GM18498 (cell line): ENCODE data around the gene ZNF407.

Source experiments
- ATAC-seq: cut with Tn5 transposase; IDR thresholded peaks from one replicate; pipeline ENCODE4 v1.9.1; 2021; ENCODE audit warnings: mild to moderate bottlenecking, moderate library complexity; ENCODE audit not compliant: unreplicated experiment

ZNF407 gene

DNA sequence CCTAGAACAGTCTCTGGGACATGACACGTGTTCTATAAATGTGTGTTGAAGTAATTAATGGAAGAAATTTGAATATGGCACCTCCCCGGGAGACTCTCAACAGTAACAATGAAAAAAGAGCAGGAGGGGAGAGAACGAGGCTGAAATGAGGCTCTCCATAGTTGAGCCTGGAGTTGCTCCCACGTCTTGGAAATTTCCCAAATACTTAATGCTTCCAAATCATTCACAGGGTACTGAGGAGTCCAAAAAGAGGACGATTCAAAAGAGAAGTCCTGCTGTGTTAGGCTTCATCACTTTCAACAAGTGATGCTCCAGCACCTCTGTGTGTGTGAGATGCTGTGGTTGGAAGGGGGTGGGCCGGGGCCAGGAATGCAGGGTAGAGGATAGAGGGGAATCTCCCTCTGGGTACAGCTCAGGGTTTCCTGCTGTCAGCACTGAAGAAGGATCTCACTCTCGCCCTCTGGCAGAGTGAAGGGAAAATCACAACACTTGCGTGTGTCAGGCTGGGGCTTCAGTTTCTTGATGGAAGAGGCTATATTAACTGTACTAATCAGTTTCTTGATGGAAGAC lies 18.1 kb upstream of the ZNF407 start:
- ATAC-seq: no peak

DNA sequence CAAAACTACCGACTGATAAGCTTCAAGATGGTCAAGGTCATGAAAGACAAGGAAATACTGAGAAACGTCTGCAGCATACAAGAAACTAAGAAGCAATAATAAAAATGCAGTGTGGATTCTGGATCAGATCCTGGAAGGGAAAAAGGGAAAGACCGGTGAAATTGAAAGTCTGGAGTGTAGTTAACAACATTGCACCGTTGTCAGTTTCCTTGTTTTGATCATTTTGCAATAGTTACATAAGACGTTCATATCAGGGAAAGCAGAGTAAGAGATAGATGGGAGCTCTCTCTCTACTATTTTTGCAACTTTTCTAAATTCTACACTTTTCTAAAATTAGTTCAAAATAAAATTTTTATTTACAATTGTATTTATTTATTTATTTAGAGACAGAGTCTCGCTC lies 15.0 kb upstream of the ZNF407 start:
- ATAC-seq: no peak

DNA sequence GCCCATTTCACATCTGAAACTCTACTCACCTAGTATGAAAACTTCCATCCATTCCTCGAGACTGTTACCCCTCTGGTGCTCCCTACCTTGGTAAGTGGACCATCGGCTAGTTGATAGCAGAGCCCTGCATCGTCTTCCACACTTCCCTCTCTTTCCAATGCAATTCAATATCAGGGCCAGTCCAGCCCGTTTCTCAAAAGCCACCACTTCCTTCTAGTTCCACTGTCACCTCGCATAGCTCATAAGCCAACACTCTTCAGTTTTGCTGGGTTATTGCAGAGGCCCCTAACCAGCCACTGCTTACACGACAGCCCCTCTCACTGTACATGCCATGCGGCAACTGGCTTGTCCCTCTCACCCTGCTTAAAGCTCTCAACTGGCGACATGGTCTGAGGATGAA lies 10.2 kb upstream of the ZNF407 start:
- no peak for ATAC-seq

DNA sequence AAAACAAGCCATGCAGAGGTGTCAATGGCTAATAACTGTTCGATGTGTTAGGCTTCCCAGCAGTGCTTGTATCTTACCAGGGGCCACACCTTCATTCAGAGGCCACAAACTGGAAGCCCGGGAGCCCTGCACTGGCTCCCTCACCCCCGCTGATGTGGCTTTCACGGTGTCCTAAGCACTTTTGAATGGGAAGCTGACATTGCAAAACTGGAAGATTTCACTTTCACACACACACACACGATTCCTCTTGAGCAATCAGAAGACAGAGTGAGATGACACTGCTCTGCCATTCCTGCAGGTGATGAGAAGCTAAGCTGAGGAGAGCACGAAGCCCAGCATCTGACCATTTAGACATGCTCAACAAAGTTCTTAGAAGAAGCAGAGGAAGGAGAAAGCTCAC lies 8.6 kb upstream of the ZNF407 start:
- ATAC-seq: no peak

DNA sequence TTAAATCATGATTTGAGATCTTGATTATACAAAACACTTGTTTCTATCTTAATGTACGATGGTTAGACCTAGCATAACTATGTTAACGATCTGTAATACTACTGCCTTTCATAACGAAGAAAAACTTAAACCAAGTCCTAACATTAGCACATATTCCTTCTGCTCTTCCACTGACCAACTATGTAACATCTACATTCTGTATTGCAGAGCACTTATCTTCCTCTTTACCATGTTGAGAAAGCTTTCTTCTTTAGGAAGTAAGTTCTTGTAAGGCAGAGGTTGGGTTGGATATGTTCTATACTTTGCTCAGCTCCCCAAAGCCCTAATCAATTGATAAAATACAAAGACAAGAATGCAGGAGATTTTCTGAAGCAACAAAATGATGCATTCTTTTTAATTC lies 7.9 kb upstream of the ZNF407 start:
- ATAC-seq: no peak

DNA sequence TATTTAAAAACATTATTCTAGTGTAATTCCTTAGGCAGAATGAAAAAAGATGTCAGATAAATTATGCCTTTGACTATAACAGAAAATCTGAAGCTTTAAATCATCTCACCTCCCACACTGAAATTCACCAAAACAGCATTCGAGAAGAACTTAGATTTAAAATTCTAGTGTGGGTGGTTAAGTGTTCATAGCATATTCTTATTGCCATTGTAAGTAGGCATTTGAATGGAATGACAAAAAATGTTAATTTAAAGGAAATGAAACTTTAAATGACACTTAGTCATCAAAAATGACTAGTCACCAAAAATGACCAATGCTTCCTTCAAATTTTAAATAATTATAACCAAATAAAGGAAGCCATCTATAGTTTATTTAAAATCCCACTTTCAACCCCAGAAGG lies 7.0 kb upstream of the ZNF407 start:
- no peak for ATAC-seq

DNA sequence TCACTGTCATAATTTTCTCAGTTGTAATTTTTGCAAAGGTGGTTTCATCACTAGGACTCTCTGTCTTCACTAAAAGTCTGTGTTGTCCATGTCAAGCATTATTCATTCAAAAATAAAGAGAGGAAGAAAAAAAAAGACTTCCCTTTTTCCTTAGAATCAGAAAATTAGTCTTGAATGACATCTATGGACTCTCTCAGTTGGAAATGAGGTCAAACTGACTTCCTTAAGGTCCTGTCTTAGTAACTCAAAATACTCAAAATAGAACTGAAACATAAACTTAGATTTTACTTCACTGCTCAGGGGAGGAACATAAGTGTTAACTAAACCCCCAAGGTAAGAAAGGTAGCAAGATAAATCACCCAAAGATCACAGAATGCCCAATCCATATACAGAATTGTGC lies 2.2 kb upstream of the ZNF407 start:
- ATAC-seq: no peak

DNA sequence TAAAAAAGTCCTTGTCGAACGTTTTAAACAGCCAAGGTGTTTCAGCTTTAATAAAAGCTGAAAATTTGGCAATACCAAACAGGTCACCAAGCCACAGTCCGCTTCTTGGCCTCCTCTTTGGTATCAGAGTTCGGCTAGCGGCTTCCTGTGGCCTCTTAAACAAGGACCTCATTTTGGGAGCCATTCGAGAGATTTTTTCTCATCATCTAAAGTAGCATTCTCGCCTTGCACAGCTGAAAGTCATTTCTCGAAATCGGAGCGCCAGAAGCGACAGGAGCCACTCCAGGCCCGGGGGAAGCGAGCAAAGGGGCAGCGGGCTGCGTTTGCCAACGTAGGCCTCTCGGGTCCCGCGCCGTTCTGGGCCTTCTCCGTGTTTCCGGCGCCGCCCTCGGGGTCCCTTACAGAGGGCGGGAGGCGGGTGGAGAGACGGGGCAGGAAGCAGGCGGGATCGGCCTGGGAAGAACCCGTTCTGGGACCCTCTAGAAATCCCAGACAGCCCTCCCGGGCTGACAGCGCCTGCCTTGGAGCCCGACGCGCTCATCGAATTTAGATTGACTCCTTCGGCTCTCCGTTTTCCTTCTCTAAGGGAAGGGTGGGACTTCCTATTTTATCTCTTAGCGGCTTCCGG lies 522 bp upstream of the ZNF407 start:
- ATAC-seq: peak; percentile 39

DNA sequence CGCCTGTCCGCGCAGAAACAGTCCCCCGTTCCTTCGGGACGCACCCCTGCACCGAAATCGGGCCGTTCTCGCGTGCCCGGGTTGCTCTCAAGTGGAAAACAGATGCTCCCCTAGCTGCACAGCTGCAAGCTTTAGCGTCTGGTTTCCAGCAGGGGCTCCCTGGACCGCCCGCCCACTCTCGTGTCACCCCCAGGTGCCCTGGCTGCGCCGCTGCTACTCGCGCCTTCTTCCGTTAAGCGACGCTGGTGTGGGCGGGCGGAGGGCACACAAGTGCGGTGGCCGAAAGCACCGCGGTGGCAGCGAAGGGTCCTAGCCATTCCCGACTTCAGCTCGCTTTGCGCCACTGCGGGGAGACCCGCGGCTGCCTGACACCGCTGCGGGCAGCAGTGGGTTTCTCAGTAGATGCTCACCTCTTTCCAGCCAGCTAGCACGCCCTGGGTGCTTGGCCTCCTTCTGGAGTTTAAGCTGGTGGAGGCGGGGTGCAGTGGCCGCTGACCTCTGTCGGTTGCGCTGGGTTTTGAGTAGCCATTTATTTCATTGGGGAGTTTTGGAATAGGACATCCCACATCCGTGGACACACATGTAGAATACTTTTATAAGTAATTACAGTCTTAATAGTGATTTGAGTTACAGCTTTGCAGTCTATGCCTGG lies 806 bp downstream of the ZNF407 start:
- peak; percentile 71 for ATAC-seq

DNA sequence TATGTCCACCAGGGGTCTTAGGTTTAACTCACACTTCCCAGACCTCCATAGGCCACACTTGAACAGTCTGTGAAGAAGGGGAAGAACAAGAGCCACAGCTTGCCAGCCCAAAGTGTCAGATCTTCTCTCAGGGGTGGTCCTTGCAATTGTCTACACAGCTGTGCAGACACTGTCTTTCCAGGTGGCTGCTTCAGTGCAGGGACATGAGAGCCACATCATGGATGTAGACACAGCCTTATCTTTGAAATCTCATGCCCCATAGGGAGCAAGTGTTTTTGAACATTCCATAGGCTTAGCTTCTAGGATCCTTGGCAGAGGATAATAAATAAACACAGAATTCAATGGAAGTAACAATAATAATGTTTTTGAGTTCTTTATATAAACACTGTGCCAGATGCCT lies 6.7 kb downstream of the ZNF407 start:
- ATAC-seq: no peak

DNA sequence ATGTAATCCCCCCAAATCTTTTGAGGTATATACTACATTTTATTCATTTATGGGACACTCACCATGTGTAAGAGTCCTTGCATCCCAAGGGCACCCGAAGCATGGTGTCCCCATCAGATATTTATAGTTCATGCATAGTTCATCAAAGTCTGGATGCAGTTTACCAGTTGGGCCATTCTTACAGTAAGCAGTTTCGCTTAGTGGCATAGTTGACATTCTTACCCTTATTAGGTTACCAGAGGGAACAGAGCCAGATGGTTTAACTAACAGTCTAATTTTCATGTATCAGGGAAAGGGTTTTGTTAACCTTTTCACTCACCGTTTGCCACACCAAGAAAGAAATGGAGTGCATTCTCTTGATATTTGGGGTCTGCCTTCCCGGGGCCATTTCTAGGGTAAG lies 7.1 kb downstream of the ZNF407 start:
- no peak for ATAC-seq

DNA sequence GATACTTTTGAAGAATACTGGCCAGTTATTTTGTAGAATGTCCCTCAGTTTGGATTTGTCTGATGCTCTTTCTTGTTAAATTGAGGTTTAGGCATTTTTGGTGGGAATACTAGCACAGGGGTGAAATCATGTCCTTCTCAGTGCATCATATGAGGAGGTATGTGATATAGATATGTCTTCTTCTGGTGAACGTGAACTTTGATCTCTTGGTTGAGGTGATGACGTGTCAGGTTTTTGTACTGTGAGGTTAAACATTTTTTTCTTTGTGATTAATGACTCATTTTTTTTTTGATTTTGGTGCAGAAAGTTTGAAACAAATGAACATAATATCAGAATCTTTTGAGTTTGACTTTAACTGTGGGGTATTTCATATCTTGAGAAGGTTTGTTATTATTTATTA lies 11.0 kb downstream of the ZNF407 start:
- no peak for ATAC-seq

DNA sequence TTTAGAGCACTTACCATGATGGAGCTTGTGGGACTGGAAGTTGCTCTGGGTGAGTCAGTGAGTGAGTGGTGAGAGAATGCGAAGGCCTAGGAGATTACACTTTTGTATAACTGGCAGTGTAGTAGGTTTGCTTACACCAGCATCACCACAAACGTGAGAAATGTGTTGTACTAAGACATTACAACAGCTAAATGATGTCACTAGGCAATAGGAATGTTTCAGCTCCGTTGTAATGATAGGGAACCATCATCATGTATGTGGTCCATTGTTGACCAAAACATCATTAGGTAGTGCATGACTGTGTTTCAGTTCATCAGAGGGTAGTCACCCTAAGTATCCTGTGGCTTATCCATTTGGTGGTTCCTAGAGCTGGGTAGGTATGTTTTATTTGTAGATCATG lies 11.9 kb downstream of the ZNF407 start:
- ATAC-seq: no peak

DNA sequence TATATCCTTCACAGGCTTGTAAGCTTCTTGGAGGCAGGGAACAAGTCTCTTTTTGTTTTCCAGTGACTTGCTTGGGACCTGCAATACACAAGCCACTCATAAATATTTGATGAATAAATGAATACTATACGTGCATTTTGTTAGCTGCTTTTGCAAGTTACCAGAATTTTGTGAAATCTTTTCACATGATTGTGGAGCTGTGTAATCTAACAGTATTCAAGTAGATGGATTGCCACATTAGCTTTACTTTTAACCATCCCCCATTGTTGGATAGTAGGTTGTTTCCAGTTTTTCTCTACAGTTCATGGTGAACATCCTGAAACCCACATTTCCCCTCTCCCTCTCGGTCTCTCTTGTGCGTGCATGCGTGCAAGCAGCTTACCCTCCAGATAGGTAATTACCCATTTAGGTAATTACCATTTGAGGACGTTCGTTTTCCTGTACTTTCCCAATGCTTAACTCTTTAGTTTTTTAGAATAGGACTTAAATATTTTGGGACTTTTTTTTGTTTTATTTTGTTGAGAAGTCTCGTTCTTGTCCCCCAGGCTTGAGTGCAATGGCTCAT lies 12.5 kb downstream of the ZNF407 start:
- ATAC-seq: no peak

DNA sequence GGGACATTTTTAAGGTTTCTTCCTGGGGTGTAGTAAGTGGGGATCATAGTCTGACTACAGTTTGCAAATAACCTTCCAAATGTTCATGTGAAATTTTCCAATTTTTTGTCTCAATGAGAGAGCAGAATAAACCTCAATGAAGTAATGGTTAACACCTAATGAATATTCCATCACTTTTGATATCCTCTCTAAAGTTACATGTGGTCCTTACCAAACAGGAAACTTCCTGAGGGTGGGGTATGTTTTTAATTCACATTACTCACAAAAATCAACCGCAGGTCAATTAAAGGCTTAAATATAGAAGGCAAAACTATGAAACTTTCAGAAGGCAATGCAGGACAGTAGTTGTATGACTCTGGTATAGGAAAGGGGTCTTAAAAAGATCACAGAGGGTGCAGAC lies 13.2 kb downstream of the ZNF407 start:
- ATAC-seq: no peak

DNA sequence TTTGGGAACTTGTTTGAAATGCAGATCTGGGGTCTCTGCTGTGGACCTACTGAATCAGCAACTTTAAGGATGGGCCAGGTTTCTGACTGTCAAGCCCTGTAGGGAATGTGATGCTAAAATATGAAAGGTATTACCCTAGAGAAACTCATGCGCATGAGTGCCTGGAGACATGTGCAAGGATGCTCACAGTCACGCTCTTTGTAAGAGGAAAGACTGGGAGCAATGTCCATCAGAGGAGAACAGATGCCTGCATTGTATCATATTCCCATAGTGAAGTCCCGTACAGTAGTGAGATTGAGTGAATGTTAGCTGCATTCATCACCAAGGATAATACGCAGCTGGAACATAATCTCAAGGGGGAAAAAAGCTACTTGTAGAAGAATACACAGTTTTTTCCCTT lies 14.1 kb downstream of the ZNF407 start:
- ATAC-seq: no peak

DNA sequence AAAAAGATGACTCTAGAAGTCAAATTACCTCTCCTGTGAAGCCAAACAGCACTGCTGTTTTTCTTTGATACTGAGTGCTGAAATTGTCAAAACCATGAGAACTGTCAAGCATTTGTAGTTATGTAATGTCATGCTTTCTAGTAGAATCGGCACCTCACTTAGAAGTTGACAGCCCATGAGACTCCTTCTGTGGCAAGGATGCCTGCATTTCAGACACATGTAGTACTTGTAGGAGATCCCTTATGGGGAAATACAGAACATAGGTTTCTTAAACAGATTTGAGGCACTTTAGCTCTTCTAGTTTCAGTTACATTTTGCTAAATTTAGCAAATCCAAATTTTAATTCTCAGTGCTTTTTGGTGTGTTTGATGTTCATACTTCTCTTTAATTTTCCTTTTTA lies 15.7 kb downstream of the ZNF407 start:
- peak; percentile 65 for ATAC-seq

DNA sequence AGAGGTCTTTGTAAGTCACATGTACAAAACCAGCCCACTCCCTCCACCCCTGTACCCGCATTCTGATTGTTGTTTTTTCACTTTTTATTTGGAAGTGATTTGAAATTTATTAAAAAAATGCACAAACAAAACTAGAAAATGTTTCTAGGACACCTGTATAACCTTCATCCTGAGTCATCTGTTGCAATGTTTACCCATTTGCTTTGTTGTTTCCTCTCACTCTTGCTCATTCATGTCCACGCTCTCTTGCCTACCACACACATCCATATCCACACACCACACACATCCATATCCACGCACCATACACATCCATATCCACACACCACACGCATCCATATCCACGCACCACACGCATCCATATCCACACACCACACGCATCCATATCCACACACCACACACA lies 18.8 kb downstream of the ZNF407 start:
- no peak for ATAC-seq

DNA sequence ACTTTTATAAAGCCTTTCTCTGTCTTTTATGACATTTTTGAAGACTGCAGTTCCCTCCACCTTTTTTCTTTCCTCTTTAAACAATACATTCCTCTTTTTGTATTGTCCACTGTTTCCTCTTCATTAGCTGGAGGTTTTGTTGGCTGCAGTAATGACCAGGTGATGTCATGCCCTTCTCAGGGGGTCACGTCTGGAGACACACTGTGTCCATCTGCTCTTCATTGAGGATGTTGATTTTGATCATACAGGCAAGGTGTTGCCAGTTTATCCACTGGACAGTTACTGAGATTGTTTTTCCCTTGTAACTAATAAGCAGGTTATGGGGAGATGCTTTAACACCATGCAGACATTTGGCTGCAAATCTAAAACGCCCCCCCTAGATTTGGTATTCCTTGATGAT lies 19.8 kb downstream of the ZNF407 start:
- no peak for ATAC-seq

DNA sequence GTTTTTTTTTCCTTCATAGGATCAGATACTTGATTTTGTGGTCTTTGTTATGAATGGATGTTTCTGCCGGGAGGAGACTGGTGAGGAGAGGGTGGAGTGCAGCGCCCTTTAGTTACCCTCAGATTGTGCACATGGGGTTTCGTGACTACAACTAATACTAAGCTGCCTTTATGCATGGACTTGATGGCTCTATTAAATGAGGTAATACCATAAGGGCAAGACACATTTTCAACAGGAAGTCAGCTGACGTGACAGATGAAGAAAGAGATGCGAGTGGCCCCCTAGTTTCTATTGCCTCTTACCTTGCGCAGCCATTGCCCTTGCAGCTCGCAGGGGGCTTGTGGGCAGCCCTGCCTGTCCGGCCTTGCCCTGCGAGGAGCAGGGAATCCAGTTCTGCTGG lies 24.4 kb downstream of the ZNF407 start:
- no peak for ATAC-seq

DNA sequence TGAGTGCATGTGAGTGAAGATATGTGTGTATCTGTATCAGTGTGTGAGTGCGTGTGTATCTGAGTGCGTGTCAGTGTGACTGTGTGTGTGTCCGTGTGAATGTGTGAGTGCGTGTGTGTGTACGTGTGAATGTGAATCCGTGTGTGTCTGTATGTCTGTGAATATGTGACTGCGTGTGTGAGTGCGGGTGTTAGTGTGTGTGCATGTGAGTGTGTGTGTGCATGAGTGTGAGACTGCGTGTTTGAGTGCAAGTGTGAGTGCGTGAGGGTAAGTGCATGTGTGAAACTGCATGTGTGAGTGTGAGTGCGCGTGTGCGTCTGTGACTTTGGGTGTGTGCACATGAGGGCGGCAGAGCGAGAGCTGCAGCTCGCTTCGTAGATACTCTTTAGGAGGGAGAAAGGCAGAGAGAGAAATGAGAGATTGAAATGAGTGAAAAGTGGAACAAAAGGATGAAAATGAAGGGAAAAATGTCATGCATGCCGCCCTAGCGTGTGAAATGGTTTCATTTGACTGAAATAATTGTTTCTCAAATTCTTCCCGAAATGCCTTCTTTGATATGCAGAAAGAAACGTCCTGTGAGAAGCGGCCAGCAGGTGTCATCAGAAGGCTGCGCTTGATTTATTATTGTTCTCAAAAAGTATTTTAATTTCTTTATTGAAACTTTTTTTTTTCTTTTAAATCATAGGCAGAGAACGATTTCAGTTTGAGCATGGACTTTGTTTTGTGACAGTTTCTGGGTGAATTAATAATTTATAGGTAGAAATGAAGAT lies 25.6 kb downstream of the ZNF407 start:
- ATAC-seq: no peak

DNA sequence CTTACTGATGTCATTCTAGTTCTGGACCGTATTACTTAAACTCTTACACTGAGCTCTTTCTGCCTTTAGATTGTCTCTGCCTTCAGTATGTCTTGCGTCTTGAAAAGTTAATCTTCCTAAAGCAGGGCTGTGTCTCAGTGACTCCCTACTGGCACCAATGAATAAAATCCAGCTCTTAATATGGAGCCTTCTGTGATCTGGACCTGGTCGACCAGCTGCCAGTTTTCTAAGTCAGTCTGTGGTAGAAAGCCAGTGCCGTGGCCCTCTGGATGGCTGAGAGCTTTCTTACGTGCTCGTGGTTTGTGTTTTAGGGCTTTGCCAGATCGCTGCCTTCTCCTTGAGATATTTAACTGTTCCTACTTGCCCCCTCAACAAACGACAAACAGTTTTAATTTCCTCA lies 26.8 kb downstream of the ZNF407 start:
- ATAC-seq: no peak
